Endodermal cell (in vitro differentiated cells): ENCODE data around the gene SLC49A4. TPM values are rescaled to one million over a fixed set of nuclear protein-coding genes. Genes with fewer than 3 reads are reported as not detected.
A peak's percentile ranks its signal among the peaks of the same experiment; 100 is the strongest.

Source experiments
- DNase-seq: peaks from one replicate; pipeline ENCODE4 v3.0.0-alpha.2; 2017
- H3K27ac ChIP-seq: 2 replicates; pipeline ENCODE4 v1.5.1; 2013; ENCODE audit warnings: mild to moderate bottlenecking, low read depth, low read length, moderate library complexity
- H3K27me3 ChIP-seq: 2 replicates; pipeline ENCODE4 v1.6.1; 2013; ENCODE audit warnings: mild to moderate bottlenecking, low read length, moderate library complexity; ENCODE audit not compliant: insufficient read depth, control insufficient read depth, poor library complexity, severe bottlenecking
- H3K36me3 ChIP-seq: 2 replicates; pipeline ENCODE4 v1.7.0; 2013; ENCODE audit warnings: mild to moderate bottlenecking, low read length, moderate library complexity; ENCODE audit not compliant: control insufficient read depth, insufficient read depth
- H3K4me1 ChIP-seq: one replicate; pipeline ENCODE4 v1.7.0; 2013; ENCODE audit warnings: low read length; ENCODE audit not compliant: control insufficient read depth, insufficient read depth
- H3K4me3 ChIP-seq: 2 replicates; pipeline ENCODE4 v1.5.1; 2013; ENCODE audit warnings: mild to moderate bottlenecking, low read length, moderate library complexity
- H3K9ac ChIP-seq: 2 replicates; pipeline ENCODE4 v1.6.1; 2013; ENCODE audit warnings: mild to moderate bottlenecking, low read length, moderate library complexity; ENCODE audit not compliant: poor library complexity, severe bottlenecking; ENCODE audit errors: extremely low read depth
- H3K9me3 ChIP-seq: 2 replicates; pipeline ENCODE4 v1.6.1; 2013; ENCODE audit warnings: mild to moderate bottlenecking, low read length, moderate library complexity; ENCODE audit not compliant: control insufficient read depth
- H3K27ac Mint-ChIP-seq: 2 replicates; pipeline ENCODE4 v1.8.0; 2020; ENCODE audit warnings: mixed read lengths
- H3K27me3 Mint-ChIP-seq: 2 replicates; pipeline ENCODE4 v1.8.0; 2021; ENCODE audit warnings: mild to moderate bottlenecking, mixed read lengths; ENCODE audit not compliant: insufficient read depth
- H3K36me3 Mint-ChIP-seq: 2 replicates; pipeline ENCODE4 v1.8.0; 2020; ENCODE audit warnings: low read depth, mixed read lengths
- H3K4me1 Mint-ChIP-seq: 2 replicates; pipeline ENCODE4 v1.8.0; 2020; ENCODE audit warnings: mixed read lengths
- H3K4me3 Mint-ChIP-seq: 2 replicates; pipeline ENCODE4 v1.8.0; 2020; ENCODE audit warnings: mild to moderate bottlenecking, moderate library complexity, mixed read lengths
- H3K9me3 Mint-ChIP-seq: 2 replicates; pipeline ENCODE4 v1.8.0; 2020; ENCODE audit warnings: mild to moderate bottlenecking, mixed read lengths
- WGBS, 2 experiments: methylation state at CpG; one replicate each; pipeline versions ENCODE4 v1.1.5 to v1.1.7; 2013; ENCODE audit warnings: missing lambda C conversion rate in 2 of 2, mixed read lengths in 1 of 2; ENCODE audit not compliant: insufficient coverage in 1 of 2, insufficient read length in 1 of 2; 5-methylcytosine and 5-hydroxymethylcytosine counted together
- total RNA-seq, 2 donors: library from RNA; stranded (reverse); fragmentation: NEBNext Ultra II Directional in 1 of 2; extraction: Animal tissue kit (Norgen Biotek cat#: 25700) in 1 of 2; gene quantifications; 2 replicates in 1 of 2; 3 replicates in 1 of 2; pipeline ENCODE4 v1.2.1, GENCODE V29; 2021
- TF ChIP-seq, protein P1 (sequence below): fragments of 200-600 bp; sonication (generic); conservative IDR thresholded peaks from 2 replicates; pipeline ENCODE4 v1.5.0; 2021; ENCODE audit warnings: antibody characterized with exemption, mild to moderate bottlenecking

The SLC49A4 gene
- total RNA-seq, 2 donors from 2014 or later, result 12.2 to 14.9 TPM

DNA sequence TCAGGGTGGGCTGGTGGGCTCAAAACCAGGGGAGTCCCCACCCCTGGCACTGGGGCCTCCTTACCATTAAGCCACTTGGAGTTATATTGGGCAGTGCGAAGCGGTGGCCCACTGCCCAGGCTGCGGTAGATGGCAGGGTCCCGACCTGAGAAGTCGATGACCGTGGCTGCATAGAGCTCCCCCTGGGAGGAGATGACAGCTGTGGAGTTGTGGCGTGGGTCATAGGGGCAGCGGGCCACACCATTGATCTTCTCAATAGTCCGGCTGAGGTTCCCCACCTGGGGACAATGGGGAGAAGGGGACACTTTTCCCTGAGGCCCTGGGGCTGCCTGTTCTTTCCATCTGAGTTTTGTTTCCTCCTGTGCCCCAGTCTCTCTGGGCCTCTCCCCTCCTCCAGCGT lies 132.9 kb downstream of the SLC49A4 start:
- Histone ChIP-seq H3K4me3 (no peak overlapping the region), H3K9ac (no peak overlapping the region), H3K27ac (no peak overlapping the region), H3K27me3 (peaks cover 10% of the 10 kb centered on the region), H3K4me1 (no peaks in the 10 kb centered on the region), H3K36me3 (no peaks in the 10 kb centered on the region), H3K9me3 (no peaks in the 10 kb centered on the region)
- Mint-ChIP-seq H3K27me3 (peaks cover 2% of the 10 kb centered on the region), H3K9me3 (no peaks in the 10 kb centered on the region), H3K4me1 (no peaks in the 10 kb centered on the region), H3K36me3 (peaks cover 6% of the 10 kb centered on the region), H3K4me3 (no peak overlapping the region), H3K27ac (no peak overlapping the region)
- WGBS, 2 experiments, result 95 to 100% methylated on average over 3 to 10 of the region's 10 CpGs
- DNase-seq, result no peak
- TF ChIP-seq, protein P1, sequence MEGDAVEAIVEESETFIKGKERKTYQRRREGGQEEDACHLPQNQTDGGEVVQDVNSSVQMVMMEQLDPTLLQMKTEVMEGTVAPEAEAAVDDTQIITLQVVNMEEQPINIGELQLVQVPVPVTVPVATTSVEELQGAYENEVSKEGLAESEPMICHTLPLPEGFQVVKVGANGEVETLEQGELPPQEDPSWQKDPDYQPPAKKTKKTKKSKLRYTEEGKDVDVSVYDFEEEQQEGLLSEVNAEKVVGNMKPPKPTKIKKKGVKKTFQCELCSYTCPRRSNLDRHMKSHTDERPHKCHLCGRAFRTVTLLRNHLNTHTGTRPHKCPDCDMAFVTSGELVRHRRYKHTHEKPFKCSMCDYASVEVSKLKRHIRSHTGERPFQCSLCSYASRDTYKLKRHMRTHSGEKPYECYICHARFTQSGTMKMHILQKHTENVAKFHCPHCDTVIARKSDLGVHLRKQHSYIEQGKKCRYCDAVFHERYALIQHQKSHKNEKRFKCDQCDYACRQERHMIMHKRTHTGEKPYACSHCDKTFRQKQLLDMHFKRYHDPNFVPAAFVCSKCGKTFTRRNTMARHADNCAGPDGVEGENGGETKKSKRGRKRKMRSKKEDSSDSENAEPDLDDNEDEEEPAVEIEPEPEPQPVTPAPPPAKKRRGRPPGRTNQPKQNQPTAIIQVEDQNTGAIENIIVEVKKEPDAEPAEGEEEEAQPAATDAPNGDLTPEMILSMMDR, result no peak

DNA sequence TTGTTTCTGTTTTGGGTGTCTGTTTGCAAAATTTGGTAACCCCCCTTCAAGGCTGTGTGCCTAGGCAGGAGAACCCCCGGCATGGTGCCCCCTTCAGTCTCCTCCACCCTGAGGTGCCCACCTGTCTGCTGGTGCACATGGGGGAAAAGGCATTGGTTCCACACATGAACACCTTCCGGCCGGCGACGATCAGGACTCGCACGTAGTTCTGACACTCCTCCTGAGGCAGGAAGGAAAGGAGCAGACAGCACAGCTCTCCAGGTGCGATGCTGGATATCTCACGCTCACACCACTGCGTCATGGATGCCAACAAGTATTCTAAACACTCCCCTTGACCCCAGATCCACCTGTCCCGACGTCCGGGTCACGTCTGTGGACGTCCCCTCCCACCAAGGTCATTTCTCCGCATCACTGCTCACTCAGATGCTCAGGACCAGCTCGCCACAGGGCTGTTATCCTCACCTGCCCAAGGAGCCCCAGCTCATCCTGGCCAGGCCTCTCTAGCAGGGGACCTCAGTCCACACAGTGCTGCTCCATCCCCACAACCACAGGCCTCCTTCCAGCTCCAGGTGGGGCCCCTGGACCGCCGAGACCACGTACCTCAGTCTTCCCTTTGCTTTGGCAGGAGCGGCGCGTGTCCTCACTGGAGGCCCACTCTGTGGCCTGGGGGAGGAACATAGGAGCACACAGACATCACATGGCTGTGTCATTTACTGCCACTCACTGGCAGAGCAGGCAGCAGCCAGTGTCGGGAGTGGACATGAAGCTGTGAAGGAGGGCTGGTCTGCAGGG lies 133.7 kb downstream of the SLC49A4 start:
- Histone ChIP-seq H3K27me3 (peaks cover 1% of the 10 kb centered on the region), H3K9ac (no peak overlapping the region), H3K27ac (no peak overlapping the region), H3K9me3 (no peaks in the 10 kb centered on the region), H3K36me3 (no peaks in the 10 kb centered on the region), H3K4me3 (no peak overlapping the region), H3K4me1 (no peaks in the 10 kb centered on the region)
- Mint-ChIP-seq H3K36me3 (peaks cover 6% of the 10 kb centered on the region), H3K4me1 (no peaks in the 10 kb centered on the region), H3K9me3 (no peaks in the 10 kb centered on the region), H3K4me3 (no peak overlapping the region), H3K27ac (no peak overlapping the region), H3K27me3 (peaks cover 2% of the 10 kb centered on the region)
- WGBS, 2 experiments, result 94 to 96% methylated on average over 17 to 24 of the region's 24 CpGs
- TF ChIP-seq, protein P1, result no peak
- DNase-seq, result no peak

DNA sequence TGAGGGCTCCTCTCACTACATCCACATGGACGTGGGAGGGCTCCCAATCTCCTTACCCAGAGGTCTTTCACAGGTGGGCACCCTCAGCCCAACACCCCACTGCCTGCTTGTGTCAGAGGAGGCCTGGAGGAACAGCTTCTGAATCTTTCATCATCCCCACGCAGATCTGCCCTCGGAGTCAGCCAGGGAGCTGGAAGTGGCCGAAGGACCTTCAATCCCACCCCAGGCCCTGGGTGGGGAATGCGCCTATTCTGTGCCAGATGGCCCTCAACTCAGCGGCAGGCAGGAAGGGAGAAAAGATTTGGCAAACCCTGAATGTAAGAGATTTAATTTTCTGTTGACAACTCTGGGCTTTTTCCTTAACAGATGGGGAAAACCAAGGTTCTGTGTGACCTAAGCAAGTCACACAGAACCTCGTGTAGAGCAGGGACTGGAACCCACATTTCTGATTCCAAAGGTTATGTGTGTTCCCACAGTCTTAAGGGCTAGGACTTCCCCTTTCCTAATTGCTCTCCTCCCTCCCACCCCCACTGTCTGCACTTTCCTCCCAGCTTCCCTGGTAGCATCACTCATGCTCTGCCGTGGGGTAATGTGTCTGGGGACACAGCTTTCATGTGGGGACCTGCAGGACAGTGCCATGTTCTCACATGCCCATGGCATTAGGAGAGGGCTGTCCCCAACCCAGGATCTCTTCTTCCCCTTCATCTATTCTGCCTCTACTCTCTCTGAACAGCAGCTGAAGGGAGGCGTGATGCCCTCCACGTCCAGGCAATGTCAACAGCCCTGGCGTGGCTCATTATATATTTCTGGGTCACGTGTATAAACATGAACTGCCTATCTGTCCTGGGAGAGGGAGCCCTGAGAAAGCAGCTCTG lies 134.6 kb downstream of the SLC49A4 start:
- no peaks in the 10 kb centered on the region for H3K4me1 ChIP-seq
- peaks cover 2% of the 10 kb centered on the region for H3K27me3 Mint-ChIP-seq
- no peak overlapping the region for H3K4me3 ChIP-seq
- no peaks in the 10 kb centered on the region for H3K4me1 Mint-ChIP-seq
- no peak overlapping the region for H3K9ac ChIP-seq
- H3K27me3 ChIP-seq, result no peaks in the 10 kb centered on the region
- TF ChIP-seq, protein P1, result no peak
- H3K27ac ChIP-seq, result peak overlapping the region; percentile 32
- WGBS, 2 experiments, result 84 to 92% methylated on average over 10 to 12 of the region's 12 CpGs
- no peak for DNase-seq
- H3K36me3 ChIP-seq, result no peaks in the 10 kb centered on the region
- peaks cover 9% of the 10 kb centered on the region for H3K36me3 Mint-ChIP-seq
- H3K4me3 Mint-ChIP-seq, result no peak overlapping the region
- no peaks in the 10 kb centered on the region for H3K9me3 ChIP-seq
- H3K9me3 Mint-ChIP-seq, result no peaks in the 10 kb centered on the region
- H3K27ac Mint-ChIP-seq, result no peak overlapping the region
